Measurements from ENCODE around the gene IDH3A.

IDH3A gene

DNA sequence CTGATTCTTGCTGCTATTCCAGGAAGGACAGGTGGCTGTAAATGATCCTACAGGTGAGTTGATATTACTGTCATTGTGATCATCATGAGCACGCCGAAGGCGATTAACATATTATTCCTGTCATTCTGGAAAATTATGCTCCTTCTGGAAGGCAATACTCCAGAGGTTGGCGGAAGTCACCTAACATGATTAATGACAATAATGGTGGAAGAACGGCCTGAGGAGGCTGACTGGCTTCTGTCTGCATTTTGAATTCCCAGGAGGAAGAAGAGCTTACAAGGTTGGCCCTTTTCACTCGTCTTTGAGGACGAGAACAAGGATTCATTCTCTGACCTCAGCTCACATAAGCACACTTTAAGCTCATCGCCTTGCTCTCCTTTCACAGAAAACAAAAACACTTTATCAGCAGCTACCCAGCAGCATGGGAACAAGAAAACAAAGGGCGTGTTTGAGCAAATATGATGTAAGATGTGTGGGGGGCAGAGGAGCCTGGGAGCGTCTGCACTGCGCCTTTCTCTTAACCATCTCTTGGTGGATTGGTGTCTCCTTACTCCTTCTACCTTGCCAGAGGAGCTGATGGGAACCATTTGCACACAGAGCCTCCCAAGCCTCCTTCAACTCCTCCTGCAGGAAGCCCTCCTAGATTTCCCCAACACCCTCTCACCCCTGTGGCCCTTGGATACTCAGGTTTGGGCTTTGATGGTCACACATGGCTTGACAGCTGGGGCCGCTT, 62.2 kb downstream of the IDH3A start:
- Histone ChIP-seq H3K27ac (peak overlapping the region in 15 of 21 experiments; percentile 16 to 85 (median 75)), H3K4me3 (peak overlapping the region in 1 of 7 experiments; percentile 35)

DNA sequence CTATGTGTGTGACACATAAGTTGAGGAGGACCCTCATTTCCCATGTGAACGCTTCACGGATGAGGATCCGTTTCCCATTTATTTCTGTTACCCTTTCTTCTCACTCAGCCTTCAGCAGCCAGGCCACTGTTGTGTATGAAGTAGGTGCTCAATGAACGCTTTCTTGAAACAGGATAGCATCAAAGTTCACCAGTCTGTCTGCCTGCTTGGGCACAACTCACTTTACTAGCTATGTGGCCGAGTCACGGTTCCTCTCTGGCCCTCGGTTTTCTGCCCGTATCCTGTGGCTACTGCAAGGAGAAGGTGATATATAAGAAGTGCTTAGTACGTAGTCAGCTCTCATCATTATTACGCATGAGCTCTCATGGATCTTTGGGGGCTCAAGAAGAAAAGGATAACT, 62.8 kb downstream of the IDH3A start:
- H3K4me3 ChIP-seq: peak overlapping the region in 1 of 7 experiments; percentile 35
- H3K27ac ChIP-seq: peak overlapping the region in 16 of 21 experiments; percentile 12 to 85 (median 72)

DNA sequence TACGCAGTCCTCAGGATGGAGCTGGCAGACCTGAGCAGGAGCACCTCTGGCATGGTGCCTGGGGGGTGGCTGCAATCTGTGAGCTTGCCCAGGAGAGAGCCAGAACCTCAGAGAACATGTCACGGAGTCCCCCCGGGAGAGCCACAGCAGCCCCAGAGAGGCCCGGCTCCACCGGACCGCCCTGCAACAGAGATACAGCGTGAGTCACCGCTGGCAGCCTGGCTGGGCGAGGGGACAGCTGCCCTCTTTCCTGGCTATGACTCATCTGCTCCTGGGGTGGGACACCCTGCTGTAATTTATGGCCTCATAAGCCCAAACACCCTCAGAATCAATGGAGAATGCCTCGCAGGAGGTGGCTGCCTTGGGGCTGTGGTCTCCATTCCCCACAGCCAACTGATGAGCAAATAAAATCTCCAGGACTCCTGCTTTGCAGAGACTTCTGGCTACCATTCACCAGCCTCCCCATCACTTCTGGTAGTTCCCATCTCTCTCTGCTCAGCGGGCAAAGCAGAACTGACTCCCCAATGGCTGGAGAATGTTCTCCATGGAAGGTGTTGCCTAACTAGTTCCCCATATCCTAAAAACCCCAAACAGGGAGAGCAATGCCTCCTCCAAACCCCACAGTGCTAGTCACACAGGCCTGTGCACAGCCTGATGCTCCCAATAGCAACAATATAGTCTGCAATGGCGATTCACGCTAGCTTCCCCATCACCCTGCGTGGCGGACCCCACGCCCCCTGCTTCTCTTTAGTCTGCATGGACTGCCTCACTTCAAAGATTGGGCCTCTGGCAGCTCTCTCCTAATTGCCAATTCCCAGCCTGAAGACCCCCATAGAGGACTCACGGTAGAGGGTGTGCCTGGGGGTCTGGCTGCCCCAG, 63.6 kb downstream of the IDH3A start:
- Histone ChIP-seq H3K27ac (peak overlapping the region in 18 of 21 experiments; percentile 12 to 85 (median 70)), H3K4me3 (peak overlapping the region in 4 of 7 experiments; percentile 4 to 35 (median 18))

DNA sequence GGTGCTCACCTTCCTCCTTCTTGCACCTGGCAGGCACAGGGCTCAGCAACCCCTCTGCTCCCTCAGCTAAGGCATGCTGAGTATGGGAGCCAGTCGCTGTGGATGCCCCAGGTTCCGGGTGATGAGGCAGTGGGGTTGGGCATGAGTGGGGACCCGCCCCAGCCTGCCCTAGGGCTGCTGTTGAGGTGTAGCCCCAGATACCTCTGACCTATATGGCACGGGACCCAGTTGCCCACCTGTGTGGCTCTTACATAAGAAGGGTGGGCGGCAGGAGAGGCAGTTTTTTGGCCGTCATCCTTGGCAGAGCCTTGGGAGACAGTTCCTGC, 64.2 kb downstream of the IDH3A start:
- peak overlapping the region in 17 of 21 experiments; percentile 6 to 85 (median 71) for H3K27ac ChIP-seq

DNA sequence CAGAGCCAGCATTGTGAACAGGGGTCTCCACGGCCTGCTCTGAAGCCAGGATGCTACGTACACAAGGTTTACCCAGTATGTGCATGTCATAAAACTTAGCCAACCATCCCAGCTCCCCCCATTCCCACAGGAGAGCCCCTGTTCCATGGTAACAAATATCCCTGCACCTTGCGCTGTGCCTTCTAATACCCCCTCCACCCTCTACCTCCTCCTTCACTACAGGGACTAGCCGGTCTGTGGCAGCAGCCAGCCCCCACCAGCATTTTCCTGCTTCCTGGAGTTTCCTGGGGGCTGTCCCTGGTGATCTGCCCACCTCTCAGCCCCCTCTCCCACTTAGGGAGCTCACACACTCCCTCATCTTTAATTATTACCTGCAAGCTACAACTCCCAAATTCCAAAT, 64.8 kb downstream of the IDH3A start:
- H3K27ac ChIP-seq: peak overlapping the region in 13 of 21 experiments; percentile 36 to 85 (median 71)
- H3K4me3 ChIP-seq: no peak overlapping the region

More for the DNA sequence above, 64.2 kb downstream of the IDH3A start:
- H3K4me3 ChIP-seq: peak overlapping the region in 4 of 7 experiments; percentile 4 to 35 (median 18)

DNA sequence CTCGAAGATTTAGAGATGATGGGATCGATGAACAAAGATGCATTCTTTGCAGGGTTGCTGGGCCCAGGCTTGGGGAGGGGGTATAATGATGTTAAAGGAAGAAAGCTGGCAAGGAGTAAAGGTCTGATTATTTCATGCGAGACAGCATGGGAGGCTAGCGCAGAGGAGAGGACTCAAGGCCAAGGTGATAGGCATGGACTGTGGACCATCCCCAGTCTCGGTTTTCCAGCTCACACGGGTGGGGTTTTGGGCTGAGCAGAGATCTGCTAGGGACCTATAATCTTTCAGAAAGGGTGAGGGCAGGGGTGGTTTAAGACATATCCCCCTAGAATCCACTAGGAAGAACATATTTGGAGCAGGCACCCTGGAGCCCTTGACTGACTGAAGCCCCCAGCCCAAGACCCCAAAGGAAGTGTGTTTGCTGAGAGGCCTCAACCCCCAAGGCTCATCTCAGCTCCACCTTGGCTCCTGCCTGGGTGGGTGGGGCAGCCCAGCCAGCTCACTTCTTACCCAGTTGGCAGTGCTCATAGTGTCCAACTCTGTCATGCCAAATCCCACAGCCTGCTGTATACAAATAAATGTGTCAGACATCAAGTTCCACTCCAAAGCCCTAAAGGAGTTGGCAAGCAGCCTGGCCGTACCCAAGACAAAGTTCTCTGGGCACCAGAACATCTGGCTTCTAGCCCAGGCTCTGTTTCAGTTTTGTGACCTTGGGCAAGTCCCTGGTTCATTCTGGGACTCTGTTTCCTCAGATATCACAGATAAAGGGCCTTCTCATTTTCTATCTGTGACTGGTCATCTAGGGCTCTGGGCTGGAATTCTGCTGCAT, 67.3 kb downstream of the IDH3A start:
- peak overlapping the region in 7 of 21 experiments; percentile 12 to 56 (median 39) for H3K27ac ChIP-seq
- no peak overlapping the region for H3K4me3 ChIP-seq

DNA sequence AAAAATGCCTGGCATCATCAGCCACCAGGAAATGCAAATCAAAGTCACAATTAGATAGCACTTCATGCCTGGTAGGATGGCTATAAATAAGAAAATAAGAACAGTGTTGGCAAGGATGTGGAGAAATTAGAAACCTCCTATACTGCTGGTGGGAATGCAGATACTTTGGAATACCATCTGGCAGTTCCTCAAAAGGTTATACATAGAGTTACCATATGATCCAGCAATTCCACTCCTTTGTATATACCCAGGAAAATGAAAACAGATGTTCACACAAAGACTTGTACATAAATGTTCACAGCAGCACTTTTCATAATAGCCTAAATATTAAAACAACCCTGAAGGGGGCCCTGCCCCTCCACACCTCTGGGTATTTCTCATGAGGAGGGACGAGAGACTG, 71.6 kb downstream of the IDH3A start:
- Histone ChIP-seq H3K27ac (peak overlapping the region in 1 of 21 experiments; percentile 20), H3K4me3 (no peak overlapping the region)
